Muscle of arm (tissue), 12 donors: ENCODE data around the gene FSD1. TPM values are rescaled to one million over a fixed set of nuclear protein-coding genes. Genes with fewer than 3 reads are reported as not detected.

Source experiments
- DNase-seq: peaks from one replicate; pipeline ENCODE4 v3.0.0-alpha.2; 2013
- polyA plus RNA-seq, 12 donors: library from polyadenylated mRNA; unstranded; fragments of 120-200 nt; gene quantifications; one replicate each; pipeline ENCODE4 v1.2.1, GENCODE V29; 2013; ENCODE audit not compliant: insufficient read length in 12 of 12

Gene FSD1
- polyA plus RNA-seq, 12 donors = 0.88 to 13.6 (median 2.2) TPM; not detected in 1

- DNase-seq = no peak
Observed at GRCh38 chr19:4362831-4363545, 58.6 kb downstream of the FSD1 start.

DNA sequence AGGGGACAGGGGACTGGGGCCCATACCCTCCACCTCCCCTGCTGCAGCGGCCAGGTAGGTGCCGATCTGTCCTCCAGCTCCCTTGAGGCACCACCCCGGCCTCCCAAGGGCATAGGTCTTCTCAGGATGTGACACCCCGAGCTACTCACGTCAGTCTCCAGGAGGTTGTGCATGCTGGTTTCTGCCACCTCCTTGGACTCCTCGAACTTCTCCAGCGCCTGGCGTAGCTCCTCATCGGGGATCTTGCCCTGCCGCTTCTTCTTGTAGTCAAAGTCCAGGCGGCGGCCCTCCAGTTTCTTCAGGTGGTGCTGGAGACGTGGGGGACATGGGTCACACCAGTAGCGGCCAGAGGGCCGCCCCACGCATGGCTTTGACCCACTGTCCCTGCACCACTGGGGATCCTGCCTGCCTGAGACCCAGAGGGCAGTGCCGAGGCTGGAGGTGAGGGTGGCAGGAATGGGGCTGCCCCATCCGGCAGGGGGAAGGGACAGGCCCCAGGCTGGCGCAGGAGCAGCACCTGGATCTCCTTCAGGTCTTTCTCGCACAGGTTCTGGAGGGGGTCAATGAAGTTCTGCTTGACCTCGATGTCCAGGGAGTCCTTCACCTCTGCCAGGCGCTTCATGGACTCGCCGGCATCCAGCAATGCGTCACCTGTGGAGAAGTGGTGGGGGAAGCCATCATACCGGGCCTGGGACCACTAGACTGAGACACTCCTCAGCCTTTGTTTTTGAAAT is 59.3 kb downstream of the FSD1 start:
- DNase-seq = no peak

DNA sequence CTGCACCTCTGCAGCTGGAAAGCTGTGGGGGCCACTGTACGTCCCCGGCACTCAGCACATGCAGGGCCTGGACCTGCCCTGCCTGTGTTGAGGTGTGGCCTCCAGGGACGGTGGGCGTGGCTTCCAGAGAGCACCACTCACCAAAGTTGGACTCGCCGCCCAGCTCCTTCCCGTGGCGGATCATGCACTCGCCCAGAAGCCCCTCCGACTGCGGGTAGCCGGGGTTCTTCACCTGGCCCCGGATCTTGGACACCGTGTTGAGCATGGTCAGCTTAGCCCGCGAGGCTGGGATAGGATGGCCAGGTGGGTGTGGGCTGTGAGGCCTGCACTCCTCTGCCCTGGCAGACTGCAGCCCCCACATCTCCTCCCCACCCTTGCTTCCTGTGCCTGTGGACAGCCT is 60.9 kb downstream of the FSD1 start:
- DNase-seq = no peak

DNA sequence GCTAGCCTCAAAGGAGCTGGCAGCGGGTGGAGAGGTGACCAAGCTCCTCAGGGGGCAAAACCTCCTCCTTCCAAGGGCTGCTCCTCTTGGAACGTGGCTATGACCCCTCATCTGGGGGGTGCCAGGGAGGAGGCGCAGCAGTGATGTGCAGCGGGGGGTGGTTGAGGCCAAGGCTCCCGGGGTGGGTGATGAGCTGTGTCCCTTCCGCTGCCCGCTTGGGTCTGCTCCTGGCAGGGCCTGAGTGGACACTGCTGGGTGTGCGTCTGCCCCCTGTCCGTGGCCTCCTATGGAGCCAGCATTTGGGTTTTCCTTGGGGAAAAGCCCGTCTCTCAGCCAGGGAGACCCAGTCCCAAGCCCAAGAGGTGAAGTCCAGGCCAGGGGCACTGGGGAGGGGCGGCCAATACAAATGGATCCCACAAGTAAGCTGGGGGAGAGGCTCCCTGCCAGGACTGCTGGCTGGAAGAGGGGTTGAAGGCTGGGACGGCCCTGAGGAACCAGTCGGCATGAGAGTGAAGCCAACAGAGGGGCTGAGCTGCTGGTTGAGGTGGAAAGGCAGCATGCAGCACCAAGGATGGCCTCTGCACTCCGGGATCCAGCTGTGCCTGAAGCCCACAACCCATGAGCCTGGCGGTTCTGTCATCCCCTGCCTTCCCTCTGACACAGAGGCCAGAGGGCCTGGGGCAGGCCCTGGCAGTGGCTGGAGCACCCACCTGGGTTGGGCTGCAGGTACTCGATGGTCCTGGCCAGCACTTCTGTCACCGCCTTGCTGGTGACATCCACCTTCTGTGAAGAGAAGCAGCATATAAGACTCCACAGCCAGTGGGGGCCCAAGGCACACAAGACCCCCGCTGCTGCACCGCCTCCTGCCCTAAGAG is 61.6 kb downstream of the FSD1 start:
- DNase-seq = no peak

GRCh38 chr19:4366666-4367335 is 62.4 kb downstream of the FSD1 start:
- DNase-seq = no peak

GRCh38 chr19:4367336-4367723 is 62.9 kb downstream of the FSD1 start:
- DNase-seq = no peak

DNA sequence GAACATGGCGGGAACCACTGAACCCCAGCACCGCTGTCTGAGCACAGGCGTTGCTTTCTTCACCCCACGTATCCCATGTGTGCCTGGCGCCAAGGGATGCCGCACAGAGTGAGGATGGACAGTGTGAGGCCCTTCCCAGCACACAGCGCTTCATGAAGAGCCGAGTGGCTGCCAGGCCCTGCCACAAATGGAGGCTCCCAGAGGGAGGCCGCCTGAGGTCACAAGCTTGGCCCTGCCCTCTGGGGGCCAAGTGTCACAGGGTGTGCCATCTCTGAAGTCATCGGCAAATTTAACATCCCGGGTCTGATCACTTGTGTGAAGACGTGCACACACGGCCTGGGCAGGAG is 63.4 kb downstream of the FSD1 start:
- no peak for DNase-seq

- DNase-seq = no peak
Observed at GRCh38 chr19:4368128-4368820, 63.9 kb downstream of the FSD1 start.

DNA sequence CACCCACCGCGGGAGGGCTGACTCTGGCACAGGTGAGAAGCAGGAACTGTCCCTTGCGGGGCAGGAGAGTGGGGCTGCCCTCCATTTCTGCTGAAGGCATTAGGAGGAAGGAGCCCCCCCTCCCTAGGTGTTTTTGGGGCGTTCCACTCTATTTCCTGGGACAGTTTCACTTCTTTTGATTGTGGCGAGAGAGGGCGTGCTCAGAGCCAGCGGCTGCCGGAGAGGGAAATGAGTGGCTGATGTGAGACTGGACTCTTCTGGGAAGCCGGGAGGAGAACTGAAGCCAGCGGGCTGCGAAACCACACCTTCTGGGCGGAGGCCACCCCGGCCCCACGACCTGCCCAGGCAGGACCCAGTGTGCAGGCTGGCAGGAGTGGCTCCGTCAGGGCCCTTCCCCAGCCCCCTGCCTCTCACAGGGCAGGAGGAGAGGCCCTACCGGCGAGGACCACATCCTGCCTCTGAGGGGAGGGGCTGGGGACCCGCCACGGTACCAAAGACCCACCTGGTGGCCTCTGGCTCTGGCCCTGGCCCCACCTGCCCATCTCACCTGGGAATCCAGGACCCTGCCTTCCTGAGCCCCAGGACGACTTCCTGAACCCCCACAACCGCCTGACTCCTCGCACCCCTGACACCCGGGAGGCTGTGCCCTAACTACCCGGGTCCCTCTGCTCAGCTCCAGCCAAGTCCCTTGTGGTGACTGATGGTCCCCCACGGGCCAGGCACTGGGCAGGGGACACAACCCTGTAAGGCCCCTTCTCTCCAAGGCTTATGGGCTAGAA is 64.9 kb downstream of the FSD1 start:
- DNase-seq = no peak

DNA sequence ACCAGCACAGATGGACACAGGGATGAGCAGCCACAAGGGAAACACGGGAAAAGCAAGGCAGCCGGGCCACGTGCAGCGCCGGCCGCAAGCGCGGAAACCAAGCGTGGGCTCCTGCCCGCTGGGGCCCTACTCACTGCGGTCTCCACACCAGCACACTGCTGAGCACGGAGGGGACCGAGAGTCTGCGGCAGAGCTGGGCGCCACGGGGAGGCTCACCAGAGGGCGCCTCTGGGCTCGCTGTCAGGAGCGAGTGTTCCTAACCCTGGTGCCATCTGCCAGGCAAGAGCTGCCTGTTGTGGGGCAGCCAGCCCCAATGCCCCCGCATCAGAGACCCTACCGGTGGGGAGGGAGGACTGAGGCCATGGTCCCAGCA is 65.5 kb downstream of the FSD1 start:
- DNase-seq = no peak

DNA sequence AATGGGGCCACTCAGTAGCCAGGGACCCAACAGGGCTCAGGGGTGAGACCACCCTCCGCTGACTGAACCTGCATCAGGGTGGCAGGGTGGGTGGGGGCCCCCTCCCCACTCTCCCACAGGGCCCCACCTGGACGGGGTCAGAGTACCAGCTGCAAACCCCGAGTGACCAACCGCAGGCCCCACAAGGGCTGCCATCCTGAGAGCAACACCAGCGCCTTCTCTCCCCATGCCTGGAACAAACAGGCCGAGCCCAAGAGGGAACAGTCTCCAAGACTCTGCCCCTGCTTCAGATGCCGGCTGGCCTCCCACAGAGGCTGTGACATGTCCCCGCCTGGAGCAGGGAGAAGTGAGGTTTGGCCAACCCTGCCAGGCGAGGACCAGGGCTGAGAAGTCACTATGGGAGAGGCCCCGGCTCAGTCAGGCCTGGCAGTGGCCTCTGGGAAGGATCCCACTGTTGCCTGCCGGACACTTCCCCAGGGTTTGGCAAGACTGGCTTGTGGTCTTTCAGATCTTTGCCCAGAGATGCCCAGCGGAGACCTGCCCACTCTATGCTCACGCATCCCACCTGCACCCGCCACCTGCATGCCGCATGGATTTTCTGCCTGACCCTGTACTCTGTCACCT is 66.1 kb downstream of the FSD1 start:
- DNase-seq = no peak

DNA sequence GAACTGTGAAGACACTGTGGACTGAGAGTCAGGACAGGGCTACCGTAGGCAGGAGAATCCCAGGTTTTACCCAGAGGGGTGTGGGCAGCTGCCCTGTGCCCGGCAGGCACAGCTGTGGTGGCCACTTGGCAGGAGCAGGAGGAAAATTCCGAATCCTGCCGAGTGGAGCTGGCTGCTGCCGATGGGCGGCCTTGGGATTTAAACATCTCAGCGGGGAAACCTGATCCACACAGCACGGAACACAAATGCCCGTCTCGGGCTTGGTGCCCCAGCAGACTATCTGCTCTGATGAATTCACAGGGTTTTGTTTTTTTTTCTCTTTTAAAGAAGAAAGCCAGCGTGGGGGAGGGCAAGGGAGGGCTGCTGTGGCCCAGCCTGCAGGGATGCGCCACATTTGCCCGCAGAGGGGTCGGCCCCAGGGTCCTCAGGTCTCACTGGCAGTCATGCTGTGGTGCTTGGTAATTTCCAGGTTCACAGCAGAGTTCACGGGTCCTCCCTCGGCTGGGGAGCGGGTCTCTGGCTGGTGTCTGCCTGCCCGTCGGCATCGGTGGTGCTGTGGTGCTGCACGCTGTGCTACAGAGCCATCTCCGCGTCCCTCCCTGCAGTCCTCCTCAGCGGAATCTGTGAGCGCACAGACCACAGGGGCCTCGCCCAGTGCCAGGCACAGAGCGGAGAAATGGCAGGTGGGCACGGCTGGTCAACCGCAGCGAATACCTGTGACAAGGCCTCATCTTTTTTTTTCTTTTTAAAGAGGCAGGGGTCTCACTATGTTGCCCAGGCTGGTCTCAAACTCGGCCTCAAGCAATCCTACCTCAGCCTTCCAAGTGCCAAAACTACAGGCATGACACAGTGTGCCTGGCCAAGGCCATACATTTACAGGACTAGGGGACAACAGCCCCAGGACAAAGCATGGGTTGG is 67.1 kb downstream of the FSD1 start:
- no peak for DNase-seq

DNA sequence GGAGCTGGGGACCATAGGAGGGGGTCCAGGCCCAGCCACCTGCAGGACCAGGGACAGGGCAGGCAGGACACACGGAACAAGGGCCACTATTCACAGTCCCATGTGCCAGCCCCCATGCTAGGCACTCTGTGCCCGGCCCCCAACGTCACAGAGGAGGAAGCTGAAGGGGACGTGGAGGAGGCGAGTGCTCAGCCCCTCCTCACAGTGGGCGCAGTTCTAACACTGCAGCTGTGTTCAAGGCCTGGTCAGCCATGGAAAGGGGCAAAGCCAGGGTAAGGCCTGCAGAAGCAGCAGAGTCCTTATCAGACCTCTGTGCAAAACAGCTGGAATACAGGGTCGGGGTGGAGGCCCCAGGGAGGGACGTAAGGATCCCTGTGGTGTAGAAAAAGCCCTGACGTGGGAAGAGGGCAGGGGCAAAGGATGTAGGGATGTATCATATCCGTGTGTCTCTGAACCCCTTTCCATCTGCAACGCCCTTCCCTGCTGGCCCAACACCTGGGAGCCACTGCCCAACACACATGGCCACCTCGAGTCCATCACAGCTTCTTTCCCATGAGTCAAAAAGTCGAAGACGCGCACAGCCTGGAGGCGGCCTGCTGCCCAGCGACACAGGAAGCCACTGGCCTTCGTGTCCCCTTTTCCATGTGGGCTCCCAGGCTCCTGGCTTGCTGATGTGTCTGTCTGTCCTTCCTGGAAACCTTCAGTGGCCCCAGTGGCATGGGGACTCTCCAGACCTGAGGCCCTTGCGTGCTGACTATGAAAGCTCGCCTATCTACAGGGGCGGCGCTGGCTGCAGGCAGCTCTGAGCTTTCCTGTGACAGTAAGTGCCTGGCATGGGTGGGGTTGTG is 68.0 kb downstream of the FSD1 start:
- DNase-seq = no peak

- DNase-seq = no peak
Observed at GRCh38 chr19:4373013-4373367, 68.6 kb downstream of the FSD1 start.
